HCT116 (cell line): Measurements from ENCODE around the gene SRGAP2B.
"Not testable (repeated sequence)": the region's sequence is repeated elsewhere in the genome, so short reads cannot be mapped to it uniquely, and the experiment has no call there.

Experiments
- CBX3 ChIP-seq: IDR thresholded peaks from 2 replicates; pipeline ENCODE4 v1.6.1; 2012; ENCODE audit warnings: low read depth
- CEBPB ChIP-seq: IDR thresholded peaks from 2 replicates; pipeline ENCODE4 v1.6.1; 2012; ENCODE audit warnings: low read depth
- CTCF ChIP-seq, 3 experiments: fragments of 200-600 bp in 1 of 3; sonication (generic) in 1 of 3; IDR thresholded peaks in 2 of 3; conservative IDR thresholded peaks in 1 of 3; 2 replicates each; pipeline ENCODE4 v1.5.1; 2012 to 2017; ENCODE audit warnings: low read depth in 2 of 3, low read length in 2 of 3, antibody characterized with exemption in 1 of 3, borderline replicate concordance in 1 of 3, control low read depth in 1 of 3, mild to moderate bottlenecking in 1 of 3, mixed read lengths in 1 of 3, mixed run types in 1 of 3, moderate library complexity in 1 of 3; ENCODE audit not compliant: insufficient read depth in 1 of 3
- EZH2 ChIP-seq: fragments of 200-600 bp; sonication (generic); IDR thresholded peaks from 2 replicates; pipeline ENCODE4 v1.6.1; 2017; ENCODE audit warnings: antibody characterized with exemption, mixed run types
- POLR2A ChIP-seq: IDR thresholded peaks from 2 replicates; pipeline ENCODE4 v1.7.0; 2011; ENCODE audit warnings: borderline replicate concordance; ENCODE audit not compliant: insufficient read depth, insufficient read length; ENCODE audit errors: extremely low read depth
- POLR2AphosphoS5 ChIP-seq: IDR thresholded peaks from 2 replicates; pipeline ENCODE4 v1.6.1; 2011; ENCODE audit warnings: mild to moderate bottlenecking, low read depth, low read length, moderate library complexity
- RAD21 ChIP-seq: IDR thresholded peaks from 2 replicates; pipeline ENCODE4 v1.6.1; 2012; ENCODE audit warnings: low read depth, mild to moderate bottlenecking
- REST ChIP-seq: IDR thresholded peaks from 2 replicates; pipeline ENCODE4 v1.6.1; 2012; ENCODE audit warnings: low read depth
- ZFX ChIP-seq: fragments of 450-650 bp; IDR thresholded peaks from 2 replicates; pipeline ENCODE4 v1.6.1; 2017
- TF ChIP-seq, protein P1 (sequence below): IDR thresholded peaks from 2 replicates; pipeline ENCODE4 v1.6.1; 2011; ENCODE audit warnings: mild to moderate bottlenecking, low read length, moderate library complexity; ENCODE audit not compliant: insufficient replicate concordance; ENCODE audit errors: extremely low read depth

DNA sequence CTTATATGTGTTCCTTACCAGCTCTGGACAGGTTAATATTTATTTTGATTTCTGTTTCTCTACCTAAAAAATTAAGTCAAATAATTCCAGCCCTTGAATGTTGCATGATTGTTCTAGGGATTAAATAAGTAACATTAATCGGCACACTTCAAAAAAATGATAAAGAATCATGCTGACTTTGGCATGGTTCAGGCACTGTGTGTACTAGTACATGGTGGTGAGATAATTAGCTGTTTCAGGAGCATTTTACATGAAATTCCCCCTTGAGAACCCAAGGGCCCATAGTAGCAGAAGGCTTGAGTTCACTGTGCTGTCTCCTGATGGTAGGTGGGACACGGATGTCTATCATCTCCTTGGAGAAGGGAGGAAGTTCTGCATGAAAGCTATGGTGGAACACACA is 45.4 kb upstream of the SRGAP2B start:
- TF ChIP-seq CTCF (IDR thresholded peaks at IDR 0.05 in 2 of 3, conservative IDR thresholded peaks at IDR 0.05 in 1 of 3; ENCODE audit: borderline replicate concordance in 1 of 3, insufficient read depth in 1 of 3, low read depth in 2 of 3, low read length in 2 of 3); POLR2A; ZFX; EZH2; REST; RAD21; POLR2AphosphoS5; CEBPB; CBX3: not testable (repeated sequence)
- TF ChIP-seq, protein P1, sequence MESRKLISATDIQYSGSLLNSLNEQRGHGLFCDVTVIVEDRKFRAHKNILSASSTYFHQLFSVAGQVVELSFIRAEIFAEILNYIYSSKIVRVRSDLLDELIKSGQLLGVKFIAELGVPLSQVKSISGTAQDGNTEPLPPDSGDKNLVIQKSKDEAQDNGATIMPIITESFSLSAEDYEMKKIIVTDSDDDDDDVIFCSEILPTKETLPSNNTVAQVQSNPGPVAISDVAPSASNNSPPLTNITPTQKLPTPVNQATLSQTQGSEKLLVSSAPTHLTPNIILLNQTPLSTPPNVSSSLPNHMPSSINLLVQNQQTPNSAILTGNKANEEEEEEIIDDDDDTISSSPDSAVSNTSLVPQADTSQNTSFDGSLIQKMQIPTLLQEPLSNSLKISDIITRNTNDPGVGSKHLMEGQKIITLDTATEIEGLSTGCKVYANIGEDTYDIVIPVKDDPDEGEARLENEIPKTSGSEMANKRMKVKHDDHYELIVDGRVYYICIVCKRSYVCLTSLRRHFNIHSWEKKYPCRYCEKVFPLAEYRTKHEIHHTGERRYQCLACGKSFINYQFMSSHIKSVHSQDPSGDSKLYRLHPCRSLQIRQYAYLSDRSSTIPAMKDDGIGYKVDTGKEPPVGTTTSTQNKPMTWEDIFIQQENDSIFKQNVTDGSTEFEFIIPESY: not testable (repeated sequence)
